ENCODE results near the gene TANC1.
"Not testable (repeated sequence)": the region's sequence is repeated elsewhere in the genome, so short reads cannot be mapped to it uniquely, and the experiment has no call there.

Gene TANC1

DNA sequence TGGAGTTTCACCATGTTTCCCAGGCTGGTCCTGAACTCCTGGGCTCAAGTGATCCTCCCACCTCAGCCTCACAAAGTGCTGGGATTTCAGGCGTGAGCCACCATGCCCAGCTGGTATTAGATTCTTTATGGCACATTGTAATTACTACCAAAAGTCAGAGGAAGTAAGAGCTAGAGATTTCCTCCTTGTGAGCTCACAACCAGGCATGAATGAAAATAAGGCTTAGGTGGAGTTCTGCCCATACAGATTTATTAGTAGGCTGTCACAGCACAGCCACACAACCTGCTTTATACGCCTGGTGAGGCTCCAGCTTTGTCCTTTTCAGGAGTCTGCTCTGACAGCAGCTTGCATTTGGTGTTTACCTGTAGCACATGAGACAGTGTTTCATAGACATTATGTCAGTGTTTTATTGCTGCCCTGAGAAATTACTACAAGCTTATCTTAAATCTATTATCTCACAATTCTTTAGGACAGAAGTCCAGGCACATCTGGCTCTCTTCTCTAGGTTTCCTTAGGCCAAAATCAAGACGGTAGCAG is 156.6 kb downstream of the TANC1 start:
- DNase-seq: no peak

DNA sequence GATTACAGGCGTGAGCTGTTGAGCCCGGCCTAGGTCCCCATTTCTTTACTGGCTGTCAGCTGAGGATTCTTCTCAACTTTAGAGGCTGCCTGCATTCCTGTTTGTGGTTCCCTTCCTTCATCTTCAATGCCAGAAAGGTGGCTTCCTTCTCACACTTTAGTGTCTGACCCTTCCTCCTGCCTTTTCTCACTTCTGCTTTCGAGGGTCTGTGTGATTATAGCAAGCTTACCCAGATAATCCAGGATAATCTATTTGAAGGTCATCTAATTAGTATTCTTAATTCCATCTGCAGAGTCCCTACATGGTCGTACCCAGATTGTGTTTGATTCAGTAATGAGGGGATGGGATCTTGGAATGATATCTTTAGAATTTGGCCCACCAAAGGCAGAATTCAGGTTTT is 157.4 kb downstream of the TANC1 start:
- DNase-seq: no peak

DNA sequence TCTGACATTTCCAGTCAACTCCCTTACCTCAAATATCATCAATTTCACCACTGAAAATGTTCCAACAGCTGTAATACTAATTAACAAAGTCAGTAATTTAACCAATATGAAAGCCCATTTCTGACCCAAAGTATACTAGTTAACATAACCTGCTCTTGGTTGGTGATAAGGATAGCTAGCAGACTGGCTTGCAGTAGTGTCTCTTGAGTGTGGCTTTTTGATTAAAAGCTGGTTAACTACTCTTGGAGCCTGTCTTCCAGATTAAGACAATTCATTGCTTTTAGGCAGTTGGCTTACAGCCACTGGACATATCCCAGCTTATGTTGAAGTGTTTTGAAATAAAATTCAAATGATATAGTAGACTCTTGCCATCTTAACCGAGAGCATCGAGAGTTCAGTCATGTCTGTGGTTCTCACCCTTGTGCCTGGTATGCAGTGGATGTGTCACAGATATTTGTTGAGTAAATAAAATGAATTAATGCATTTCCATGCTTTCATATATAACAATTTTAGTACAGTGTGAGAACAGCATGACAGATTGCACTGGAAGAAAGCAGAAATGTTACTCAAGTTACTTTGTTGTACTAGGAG is 158.1 kb downstream of the TANC1 start:
- no peak for DNase-seq

DNA sequence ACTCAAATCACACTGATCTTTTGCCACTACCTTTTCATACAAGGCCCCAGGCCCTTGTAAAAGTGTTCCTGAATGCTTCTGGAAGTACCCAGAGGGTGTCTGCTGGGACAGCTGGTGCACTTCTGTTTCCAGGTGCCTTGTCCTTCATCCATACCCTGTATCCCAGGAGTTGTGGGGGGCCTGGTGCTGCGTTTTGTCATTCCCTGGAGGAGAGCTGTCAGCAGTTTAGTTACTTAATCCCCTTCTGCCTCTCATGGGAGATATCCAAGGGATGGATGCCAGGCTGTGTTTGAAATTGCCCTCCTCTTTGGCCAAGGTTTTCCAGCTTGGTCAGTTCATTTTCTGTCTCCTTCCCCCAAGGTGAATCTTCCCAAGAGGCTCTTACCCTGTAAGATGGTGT is 159.8 kb downstream of the TANC1 start:
- DNase-seq: no peak

DNA sequence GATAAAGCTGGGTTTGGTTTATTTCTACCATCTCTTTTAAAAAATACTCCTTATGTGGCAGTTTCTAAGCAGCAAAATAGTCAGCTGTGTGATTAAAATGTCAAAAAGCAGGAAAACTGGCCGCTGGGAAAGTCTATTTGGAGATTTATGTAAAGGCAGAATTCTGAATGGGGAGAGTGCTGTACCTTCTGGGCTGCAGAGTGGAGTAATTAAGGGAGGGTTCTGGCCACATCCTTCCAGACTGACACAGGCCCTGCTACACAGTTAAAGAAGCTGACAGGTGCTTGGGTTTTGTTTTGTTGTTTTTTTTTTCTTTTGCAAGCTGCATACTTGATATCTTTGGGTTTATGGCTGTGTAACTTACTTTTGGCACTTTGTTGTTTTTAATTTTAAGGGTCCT is 160.8 kb downstream of the TANC1 start:
- DNase-seq: no peak

DNA sequence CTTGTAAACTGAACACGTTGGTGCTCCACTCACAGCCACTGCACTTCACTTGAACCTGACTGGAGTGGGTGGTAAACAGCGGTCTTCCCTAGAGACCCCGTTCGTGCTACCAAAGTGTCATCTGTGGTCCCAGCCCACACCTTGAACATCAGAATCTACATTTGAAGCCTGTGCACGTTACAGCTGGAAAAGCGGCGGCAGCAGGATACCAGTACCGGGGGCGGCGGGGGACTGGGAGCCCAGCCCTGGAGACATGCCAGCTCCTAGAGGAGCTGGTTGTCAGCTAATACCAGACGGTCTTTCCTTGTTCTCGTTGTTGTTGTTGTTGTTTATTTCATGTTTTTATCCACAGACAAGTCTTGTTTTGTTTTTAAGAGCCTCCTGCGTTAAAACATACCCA is 161.4 kb downstream of the TANC1 start:
- no peak for DNase-seq

DNA sequence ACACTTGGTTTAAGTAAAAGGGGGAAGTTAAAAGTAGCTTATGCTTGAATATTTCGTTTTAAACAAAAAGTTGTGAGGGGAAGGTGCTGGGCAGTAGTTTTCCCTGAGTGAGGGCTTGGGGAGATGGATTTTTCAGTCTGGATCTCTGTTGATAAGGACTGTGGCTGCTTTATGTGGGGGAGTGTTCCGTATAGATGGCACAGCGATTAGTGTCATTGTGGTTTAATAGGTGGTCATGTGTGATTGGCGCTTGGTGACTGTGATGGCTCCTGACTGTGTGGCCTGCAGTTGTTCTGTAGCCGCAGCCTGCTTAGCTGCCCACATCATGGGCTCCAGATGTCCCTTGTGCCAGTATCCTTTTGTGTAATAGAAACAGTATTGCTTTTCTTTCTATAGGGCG is 161.9 kb downstream of the TANC1 start:
- DNase-seq: no peak

DNA sequence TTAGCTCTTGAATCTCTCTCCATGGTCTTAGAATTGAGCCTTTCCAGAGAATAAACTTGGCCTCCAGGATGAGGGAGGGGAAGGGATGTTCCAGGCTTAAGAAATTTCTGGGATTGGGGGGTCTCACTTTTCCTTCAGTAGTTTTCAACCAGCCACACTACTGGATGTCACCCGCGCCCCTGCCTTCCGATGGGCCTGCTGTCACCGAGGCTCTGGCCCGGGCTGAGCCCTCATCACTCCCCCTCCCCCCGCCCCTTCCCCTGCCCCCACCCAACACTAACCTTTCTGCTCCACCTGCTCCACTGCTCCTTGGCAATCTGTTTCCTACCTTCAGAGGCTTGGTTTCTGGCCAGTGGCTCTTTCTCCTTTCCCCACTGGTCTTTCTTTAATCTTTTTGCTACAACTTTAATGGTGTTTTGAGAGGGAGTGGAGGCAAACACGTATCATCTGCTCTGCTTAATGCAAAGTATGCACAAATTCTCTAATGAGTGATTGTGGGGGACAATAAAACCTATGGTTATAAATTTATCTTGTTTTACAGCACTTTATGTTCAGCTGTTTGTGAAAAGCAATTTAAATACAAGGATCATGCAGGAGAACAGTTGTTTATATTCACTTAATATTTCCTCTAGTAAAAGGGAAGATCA is 162.9 kb downstream of the TANC1 start:
- no peak for DNase-seq

DNA sequence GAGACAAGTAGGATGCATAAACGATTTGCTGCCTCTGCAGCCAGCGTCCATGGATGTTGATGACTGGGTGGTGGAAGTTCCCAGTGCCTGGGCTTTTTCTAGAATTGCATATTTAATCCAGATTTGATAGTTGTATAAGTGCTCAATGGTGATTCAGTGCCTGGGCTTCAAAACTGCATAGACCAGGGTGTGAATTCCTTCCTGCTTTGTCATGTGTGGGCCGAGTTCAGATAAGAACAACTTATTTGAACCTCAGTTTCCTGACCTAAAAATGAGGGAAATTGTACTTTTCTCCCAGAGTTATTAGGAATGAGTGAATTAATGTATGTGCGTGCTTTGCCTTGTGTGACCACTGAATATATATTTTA is 163.5 kb downstream of the TANC1 start:
- DNase-seq: no peak

DNA sequence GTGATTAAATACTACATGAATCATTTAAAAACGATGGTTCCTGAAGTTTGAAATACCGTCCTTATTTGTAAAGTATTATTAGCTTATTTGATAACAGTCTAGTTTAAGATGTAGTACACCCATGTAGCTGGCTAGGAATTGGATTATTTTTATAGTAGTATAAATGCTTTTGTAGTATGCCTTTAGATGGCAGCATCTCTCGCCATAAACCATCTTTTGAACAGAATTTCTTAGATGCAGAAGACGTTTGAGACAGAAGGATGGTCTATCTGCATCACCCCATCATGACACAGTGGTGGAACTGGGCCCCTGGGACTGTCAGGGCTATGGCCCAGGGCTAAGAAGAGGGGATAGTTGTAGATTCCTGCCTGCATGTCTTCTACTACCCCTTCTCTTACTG is 165.4 kb downstream of the TANC1 start:
- DNase-seq: no peak

DNA sequence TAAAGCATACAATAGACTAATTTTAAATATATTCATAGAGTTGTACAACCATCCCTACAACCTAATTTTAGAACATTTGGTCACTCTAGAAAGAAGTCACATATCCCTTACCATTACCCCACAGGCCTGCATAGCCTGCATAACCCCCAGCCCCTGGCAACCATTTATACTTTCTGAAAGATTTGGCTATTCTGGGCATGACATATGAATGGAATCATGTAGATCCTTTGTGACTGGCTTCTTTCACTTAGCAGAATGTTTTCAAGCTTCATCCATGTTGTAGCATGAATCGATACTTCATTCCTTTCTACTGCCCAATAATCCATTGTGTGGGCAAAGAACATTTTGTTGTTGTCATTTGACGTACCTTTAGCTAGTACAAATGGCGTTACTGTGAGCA is 166.5 kb downstream of the TANC1 start:
- DNase-seq: no peak

DNA sequence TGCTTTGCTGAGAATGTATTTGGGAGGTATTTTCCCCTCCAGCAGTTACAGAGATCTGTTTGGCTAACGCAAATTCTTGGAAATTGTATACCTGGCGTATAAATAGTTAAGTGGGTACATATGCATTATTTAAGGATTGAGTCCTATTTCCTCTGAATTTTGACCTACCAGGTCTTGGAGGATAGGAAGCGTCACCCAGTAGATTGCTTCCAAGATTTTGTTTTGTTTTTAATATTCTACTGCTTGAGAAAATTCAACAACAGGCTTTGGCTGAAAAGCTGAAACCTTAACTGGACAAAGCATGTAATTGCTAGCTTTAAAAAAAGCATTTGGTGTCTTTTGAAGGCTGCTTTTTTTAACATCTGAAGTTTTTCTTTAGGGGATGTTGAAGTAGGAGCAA is 168.0 kb downstream of the TANC1 start:
- DNase-seq: no peak

DNA sequence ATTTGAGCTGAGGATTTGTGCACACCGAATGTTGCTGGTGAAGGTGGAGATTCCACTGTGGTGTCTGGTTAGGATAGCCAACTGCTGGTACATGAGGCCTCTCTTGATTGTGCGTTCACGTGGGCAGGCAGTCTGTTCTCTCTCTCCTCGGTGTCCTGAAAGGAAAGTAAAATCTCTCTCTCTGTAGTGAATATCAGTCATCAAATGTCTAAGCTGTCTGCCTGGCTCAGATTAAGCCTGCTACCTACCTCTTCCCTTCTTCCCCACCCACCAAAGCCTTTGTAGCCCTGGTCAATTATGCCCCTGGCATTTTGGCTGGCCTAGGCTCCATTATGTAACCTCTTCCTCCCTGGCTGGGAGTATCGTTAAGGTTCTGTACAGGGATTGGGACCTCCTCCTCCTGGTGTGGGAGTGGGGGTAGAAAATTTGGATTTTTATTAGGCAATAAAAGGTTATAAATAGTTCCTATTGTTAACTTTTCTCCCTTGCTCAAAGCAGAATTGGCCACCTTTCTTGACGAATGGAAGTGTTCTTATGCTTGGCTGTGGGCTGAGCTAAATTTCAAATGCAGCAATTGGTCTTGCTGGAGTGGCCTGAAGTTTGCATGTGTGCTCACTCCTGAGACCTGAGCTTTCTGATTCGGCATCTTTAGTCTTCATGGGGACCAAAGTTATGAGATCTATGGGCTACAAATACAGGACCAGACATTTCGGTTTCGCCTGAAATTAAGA is 169.2 kb downstream of the TANC1 start:
- no peak for DNase-seq

DNA sequence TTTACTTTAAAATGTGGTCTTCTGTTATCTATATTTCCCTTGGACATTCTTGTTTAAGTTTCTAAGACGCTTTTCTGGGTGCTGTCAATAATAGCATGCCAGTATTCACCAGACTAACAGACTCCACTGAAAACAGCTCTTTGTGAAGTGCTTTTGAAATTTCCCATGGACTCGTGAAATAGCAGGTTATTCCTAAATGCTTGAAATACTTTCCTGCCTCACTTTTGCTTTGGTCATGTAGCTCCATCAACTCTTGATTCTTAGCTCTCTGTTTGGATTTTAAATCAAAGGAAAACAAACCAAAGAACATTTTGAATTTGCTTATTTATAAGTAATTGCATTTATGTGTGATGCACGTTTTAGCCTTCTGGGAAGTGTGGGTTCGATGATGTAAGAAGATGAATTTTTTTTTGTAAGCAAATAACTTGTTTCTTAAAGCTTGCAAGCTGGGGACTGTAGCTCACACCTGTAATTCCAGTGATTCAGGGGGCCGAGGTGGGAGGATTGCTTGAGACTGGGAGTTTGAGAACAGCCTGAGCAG is 170.3 kb downstream of the TANC1 start:
- no peak for DNase-seq

DNA sequence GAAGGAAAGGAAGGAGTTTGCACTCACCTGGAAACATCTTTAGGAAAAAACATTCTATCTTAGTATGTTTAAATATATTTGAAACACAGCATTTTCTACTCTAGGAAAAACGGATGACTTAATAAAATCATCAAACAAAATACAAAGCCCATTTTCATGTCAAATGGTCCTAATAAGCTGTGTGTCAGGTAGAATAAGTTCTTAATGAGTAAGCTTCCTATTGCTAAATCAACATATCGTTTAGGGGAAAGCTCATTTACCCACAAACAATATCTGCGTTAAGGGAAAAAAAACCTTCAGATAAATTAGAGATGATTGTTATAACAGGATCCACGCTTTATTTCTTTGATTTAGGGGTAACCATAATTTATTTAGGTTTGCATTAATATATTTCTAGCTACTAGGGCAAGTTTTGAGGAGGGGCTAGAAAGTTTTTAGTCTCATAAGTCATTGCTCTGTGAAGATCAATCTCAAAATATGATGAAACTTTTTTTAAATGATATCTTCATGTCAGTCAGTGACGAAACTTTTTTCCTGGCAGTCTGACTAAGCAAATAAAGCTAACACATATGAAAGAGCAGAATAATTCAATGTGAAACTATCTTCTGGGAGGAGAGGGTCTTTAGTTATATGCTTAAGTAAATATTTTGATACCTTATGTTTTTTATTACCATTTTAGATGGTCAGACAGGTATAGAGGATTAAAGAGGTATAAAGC is 170.9 kb downstream of the TANC1 start:
- DNase-seq: no peak

DNA sequence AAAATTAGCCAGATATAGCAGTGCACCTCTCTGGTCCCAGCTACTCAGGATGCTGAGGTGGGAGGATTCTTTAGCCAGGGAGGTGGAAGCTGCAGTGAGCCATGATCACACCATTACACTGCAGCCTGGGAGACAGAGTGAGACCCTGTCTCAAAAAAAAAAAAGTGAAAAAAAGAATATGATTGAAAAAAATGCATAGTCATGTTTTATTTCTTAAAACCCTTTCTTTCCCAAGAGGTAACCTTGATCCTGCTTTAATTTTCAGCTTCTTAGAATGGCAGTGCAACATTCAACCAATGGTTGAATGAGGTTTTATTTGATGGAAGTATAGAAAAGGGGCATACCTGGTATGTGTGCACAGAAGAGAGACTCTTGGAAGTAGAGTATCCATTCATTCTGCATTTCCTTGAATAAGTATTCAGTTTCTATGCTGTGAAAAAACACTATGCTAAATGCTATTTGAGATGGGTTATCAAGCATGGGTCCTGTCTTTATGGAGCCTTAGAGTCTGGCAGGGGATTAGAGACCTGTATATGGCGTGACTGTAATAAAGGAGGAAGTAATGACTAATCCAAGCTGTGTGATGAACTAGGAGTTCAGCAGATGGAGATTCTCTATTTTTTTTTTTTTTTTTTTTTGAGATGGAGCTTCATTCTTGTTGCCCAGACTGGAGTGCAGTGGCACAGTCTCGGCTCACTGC is 171.8 kb downstream of the TANC1 start:
- no peak for DNase-seq

DNA sequence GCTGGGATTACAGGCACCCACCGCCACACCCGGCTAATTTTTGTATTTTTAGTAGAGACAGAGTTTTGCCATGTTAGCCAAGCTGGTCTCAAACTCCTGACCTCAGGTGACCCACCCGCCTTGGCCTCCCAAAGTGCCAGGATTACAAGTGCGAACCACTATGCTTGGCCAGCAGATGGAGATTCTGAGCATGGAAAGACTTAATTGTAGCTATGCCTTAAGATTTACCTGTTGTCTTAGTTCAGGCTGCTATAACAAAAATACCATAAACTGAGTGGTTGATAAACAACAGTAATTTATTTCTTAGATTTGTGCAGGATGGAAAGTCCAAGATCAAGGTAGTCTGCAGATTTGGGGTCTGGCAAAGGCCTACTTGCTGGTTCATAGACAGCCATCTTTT is 172.4 kb downstream of the TANC1 start:
- DNase-seq: not testable (repeated sequence)

DNA sequence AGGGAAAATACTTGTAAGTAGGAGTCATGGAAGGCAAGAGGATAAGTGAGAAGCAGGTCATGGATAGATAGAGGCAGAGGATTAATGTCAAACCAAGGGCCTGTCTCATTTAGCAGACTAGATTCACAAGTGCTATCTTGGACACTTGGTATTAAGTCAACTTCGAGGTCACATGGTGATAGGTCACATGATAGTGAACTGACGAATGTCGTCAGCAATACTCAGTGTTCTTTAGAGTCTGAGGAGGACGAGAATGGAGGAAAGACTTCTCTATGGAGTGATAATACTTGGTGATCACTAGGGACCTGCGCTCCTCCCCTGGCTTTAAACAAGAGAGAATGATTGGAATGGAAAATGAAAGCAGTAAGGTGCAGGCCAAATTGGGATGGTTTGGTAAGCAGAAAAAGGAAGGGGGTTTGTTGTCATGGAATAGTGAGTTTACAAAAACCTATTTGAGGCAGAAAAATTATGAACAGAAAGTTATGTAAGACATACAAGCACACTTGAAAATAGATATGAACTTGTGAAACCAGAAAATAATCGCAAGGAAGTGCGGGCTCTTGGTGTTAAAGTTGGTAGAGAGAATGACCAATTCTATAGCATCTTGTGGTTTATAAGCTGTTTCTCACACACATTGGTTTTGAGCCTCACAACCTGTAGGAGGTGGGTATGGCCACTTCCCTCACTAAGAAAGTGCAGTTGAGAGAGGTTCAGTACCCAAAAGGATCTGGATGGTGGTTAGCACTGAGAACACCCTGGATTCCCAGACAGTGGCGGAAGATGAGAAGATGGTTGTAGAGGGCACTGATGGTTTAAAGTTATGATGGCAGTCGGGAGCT is 176.6 kb downstream of the TANC1 start:
- DNase-seq: no peak

DNA sequence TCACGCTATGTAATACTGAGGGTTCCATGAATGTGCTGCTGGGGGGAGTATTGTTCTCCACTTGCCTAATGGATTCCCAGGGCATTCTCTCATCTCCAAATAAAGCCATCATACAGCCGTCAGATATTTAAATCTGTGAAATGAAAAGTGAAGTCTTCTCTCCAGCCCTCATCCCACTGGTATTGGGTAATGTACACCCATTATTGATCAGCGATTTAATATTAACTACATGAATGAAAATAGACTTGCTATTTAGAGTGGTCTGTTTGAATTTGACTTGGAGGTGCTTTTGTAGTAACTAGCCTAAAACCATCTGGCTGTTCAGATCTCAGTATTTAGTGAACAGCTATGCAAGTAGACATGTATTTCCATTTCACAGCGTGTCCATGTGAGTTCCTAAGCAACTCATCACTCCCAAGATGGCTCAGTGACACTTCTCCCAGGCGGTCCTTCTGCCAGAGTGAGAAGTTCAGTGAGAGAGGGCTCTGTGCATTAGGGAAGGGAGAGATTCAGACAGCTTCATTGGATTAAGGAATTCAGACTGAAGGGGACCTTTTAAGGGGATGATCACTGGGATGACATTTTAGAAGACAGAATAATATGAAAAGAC is 177.4 kb downstream of the TANC1 start:
- DNase-seq: no peak

DNA sequence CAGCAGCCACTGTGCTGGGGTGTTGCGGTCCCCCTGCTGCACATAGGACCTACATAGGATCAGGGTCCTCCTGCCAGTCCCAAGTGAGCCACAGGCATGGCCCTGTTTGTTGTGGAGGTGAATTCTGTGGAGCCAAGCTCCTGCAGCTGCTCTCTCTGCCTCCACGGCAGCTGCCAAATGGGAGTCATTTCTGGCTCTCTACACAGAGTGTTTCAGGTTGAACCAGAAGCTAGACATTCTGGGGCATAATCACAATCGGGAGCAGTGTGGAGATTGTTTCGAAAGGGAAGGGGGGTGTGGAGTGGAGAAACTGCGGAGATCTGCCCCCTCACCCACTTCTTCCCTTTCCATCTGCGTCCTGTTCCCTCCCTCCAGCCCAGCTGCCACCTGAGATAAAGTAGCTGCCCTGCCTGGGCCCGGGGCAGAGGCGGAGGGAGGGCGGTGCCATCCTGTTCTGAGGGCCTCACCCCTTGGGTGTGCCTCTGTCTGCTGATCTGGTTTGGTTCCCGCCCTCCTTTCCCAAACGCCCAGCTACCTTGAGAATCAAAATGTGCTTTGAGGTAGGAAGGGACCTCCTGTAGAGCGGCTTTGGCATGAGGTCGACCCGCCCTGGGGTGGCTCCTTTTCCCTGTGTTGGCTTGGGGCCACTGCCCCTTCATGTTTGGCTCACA is 178.7 kb downstream of the TANC1 start:
- no peak for DNase-seq

DNA sequence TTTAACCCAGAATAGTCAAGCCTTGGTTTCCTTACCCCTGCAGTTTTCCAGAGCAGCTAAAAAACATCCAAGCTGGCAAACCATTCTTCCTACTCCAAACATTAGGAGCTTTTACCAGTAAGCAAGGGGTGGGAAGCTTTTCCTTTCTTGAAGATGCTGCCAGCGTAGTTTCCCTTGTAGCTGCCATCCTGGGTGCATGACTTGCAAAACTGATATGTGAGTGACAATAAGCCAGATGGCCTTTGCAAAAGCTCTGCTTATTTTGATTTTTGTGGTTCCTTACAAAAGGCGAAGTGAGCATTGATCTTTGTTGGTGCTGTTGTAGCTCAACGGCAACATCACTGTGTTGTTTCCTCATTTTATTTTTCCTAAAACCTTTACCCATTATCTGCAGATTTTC is 179.2 kb downstream of the TANC1 start:
- no peak for DNase-seq
